Duodenal mucosa (tissue), 2 donors: ENCODE results near the gene TEX30.

Source experiments
- H3K27ac ChIP-seq: one replicate; pipeline ENCODE4 v1.7.0; 2013; ENCODE audit warnings: low read depth, low read length
- H3K27me3 ChIP-seq, 2 donors: one replicate each; pipeline ENCODE4 v1.7.0; 2013; ENCODE audit warnings: low read length in 2 of 2, control low read depth in 1 of 2; ENCODE audit not compliant: insufficient read depth in 2 of 2, control insufficient read depth in 1 of 2
- H3K36me3 ChIP-seq, 2 donors: one replicate each; pipeline ENCODE4 v1.7.0; 2013; ENCODE audit warnings: low read length in 2 of 2, control low read depth in 1 of 2; ENCODE audit not compliant: insufficient read depth in 2 of 2, control insufficient read depth in 1 of 2
- H3K4me1 ChIP-seq, 2 donors: one replicate each; pipeline ENCODE4 v1.7.0; 2013; ENCODE audit warnings: low read length in 2 of 2, control low read depth in 1 of 2; ENCODE audit not compliant: insufficient read depth in 2 of 2, control insufficient read depth in 1 of 2
- H3K4me3 ChIP-seq, 2 donors: one replicate each; pipeline ENCODE4 v1.7.0; 2013; ENCODE audit warnings: low read length in 2 of 2, low read depth in 1 of 2
- H3K9ac ChIP-seq, 2 donors: one replicate each; pipeline ENCODE4 v1.7.0; 2013; ENCODE audit warnings: low read length in 2 of 2, low read depth in 1 of 2
- H3K9me3 ChIP-seq, 2 donors: one replicate each; pipeline ENCODE4 v1.7.0; 2013; ENCODE audit warnings: low read length in 2 of 2, control low read depth in 1 of 2; ENCODE audit not compliant: control insufficient read depth in 1 of 2

TEX30 gene

DNA sequence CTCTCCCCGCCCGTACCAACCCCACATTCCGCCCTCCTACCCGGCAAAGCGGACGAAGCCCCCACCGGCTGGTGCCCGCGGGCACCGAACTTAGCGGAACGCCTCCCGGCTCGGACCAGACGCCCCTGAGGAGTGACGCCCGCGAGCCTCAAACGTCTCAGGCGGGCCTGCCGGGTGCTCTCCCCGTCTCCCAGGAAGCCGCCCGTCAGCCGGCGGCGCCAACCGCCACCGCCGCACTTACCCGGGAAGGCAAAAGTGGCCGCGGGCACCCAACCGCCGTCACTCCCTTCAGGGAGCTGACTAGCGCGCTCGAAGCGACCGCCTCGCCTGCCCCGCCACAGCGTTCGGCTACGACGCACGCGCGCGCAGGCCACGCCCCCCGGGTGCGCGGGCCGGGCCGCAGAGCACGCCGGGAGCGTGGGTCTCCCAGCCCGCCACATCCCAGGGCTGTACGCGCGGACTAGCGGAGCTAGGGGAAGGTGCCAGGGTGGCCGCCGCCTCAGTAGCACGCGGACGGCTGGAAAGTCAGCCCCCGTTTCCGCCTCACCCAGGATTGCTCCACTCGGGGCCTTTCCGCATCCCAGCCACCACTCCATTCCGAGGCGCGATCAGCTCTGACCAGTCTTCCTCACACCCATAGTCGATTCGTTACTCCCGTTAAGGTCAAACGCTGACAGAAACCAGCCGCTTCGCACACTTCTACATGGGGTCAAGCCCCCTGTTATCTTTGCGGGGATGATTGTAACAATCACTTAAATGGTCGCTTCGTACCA is at the start of gene TEX30:
TSS of gene TEX30 (minus strand) at position 346 of the 773 bp plus-strand sequence. CDS start 3,760 bp downstream, outside the sequence.
- Histone ChIP-seq H3K27me3 (no peaks in the 10 kb centered on the region), H3K4me1 (peaks cover 9 to 16% of the 10 kb centered on the region in 2 donors), H3K36me3 (no peaks in the 10 kb centered on the region), H3K9ac (peak within 1 kb of the TSS; percentile 73 to 74), H3K4me3 (peak within 1 kb of the TSS; percentile 82 to 91), H3K27ac (peak within 1 kb of the TSS; percentile 76), H3K9me3 (no peaks in the 10 kb centered on the region)

- no peak overlapping the region for H3K4me3 ChIP-seq
- no peaks in the 10 kb centered on the region for H3K27me3 ChIP-seq
- no peak overlapping the region for H3K9ac ChIP-seq
- H3K27ac ChIP-seq = no peak overlapping the region
- H3K9me3 ChIP-seq = no peaks in the 10 kb centered on the region
- H3K4me1 ChIP-seq = no peaks in the 10 kb centered on the region
- peaks cover 7 to 30% of the 10 kb centered on the region in 2 donors for H3K36me3 ChIP-seq
Observed at GRCh38 chr13:102817907-102818306, 44.3 kb upstream of the TEX30 start.

DNA sequence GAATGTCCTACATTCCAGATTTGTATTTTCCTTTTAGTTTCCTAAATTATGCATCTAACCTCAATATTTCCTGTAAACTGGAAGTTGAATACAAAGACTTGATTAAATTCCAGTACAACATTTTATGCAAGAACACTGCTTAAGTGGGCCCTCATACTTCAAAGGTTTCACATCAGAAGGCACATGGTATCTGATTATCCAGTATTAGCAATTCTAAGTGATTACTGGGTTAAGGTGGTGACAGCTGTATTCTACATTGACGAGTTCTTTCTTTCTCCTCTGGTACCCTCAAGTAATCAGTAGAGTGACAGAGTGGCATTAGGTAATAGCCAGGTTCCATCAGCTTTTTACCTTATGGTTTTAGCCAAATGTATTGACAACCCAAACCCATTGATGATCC is 43.7 kb upstream of the TEX30 start:
- no peak overlapping the region for H3K9ac ChIP-seq
- H3K4me1 ChIP-seq = no peaks in the 10 kb centered on the region
- H3K9me3 ChIP-seq = no peaks in the 10 kb centered on the region
- no peaks in the 10 kb centered on the region for H3K27me3 ChIP-seq
- peaks cover 7 to 26% of the 10 kb centered on the region in 2 donors for H3K36me3 ChIP-seq
- no peak overlapping the region for H3K4me3 ChIP-seq
- no peak overlapping the region for H3K27ac ChIP-seq

DNA sequence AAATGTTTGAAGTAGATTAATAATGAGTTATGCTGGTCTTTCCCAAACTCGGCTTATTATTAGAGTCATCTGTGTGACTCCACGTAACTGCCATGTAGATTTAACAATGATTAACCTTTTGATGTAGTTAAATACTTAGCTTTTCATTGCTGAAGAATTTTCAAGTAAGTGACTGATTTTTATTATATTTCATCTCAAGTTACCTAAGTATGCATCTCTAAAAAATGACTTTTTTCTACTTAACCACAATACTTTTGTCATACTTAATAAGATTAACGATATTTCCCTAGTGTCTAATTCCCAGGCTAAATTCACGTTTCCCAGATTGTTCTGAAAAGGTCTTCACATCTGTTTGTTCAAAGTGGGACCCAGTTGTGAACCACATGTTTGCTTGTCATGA is 43.1 kb upstream of the TEX30 start:
- Histone ChIP-seq H3K36me3 (peaks cover 1 to 21% of the 10 kb centered on the region in 2 donors), H3K4me3 (no peak overlapping the region), H3K9me3 (no peaks in the 10 kb centered on the region), H3K27me3 (no peaks in the 10 kb centered on the region), H3K4me1 (no peaks in the 10 kb centered on the region), H3K27ac (no peak overlapping the region), H3K9ac (no peak overlapping the region)

DNA sequence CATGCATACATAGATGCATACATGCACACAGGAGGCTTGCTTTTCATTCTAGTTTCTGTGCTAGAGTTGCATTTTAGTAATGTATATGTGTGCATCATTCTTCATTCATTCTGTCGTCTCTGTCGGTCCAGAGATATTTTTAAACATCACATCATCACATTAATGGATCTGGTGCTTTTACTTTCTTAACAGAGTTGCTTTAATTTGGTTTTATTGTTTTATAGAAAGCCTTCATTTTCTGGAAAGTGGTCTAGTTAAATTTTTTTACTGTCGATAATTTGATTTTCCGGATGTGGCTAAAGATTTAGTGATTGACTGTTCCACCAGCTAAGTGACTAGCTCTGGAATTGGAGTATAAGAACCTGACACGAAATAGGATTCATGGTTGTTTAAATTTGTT is 42.2 kb upstream of the TEX30 start:
- Histone ChIP-seq H3K4me3 (no peak overlapping the region), H3K9me3 (no peaks in the 10 kb centered on the region), H3K4me1 (no peaks in the 10 kb centered on the region), H3K27me3 (no peaks in the 10 kb centered on the region), H3K9ac (no peak overlapping the region), H3K36me3 (peaks cover 0 to 18% of the 10 kb centered on the region in 2 donors), H3K27ac (no peak overlapping the region)

- peaks cover 0 to 14% of the 10 kb centered on the region in 2 donors for H3K36me3 ChIP-seq
- H3K27me3 ChIP-seq = no peaks in the 10 kb centered on the region
- no peak overlapping the region for H3K27ac ChIP-seq
- no peak overlapping the region for H3K9ac ChIP-seq
- no peaks in the 10 kb centered on the region for H3K9me3 ChIP-seq
- no peak overlapping the region for H3K4me3 ChIP-seq
- H3K4me1 ChIP-seq = no peaks in the 10 kb centered on the region
Observed at GRCh38 chr13:102814793-102815192, 41.2 kb upstream of the TEX30 start.

GRCh38 chr13:102814025-102814607 is 40.5 kb upstream of the TEX30 start:
- no peaks in the 10 kb centered on the region for H3K27me3 ChIP-seq
- peaks cover 0 to 9% of the 10 kb centered on the region in 2 donors for H3K36me3 ChIP-seq
- no peak overlapping the region for H3K9ac ChIP-seq
- no peak overlapping the region for H3K4me3 ChIP-seq
- no peaks in the 10 kb centered on the region for H3K9me3 ChIP-seq
- H3K27ac ChIP-seq = no peak overlapping the region
- H3K4me1 ChIP-seq = no peaks in the 10 kb centered on the region

GRCh38 chr13:102812611-102813287 is 39.2 kb upstream of the TEX30 start:
- Histone ChIP-seq H3K4me1 (no peaks in the 10 kb centered on the region), H3K27ac (no peak overlapping the region), H3K4me3 (no peak overlapping the region), H3K9ac (no peak overlapping the region), H3K9me3 (no peaks in the 10 kb centered on the region), H3K27me3 (no peaks in the 10 kb centered on the region), H3K36me3 (peaks cover 0 to 7% of the 10 kb centered on the region in 2 donors)

DNA sequence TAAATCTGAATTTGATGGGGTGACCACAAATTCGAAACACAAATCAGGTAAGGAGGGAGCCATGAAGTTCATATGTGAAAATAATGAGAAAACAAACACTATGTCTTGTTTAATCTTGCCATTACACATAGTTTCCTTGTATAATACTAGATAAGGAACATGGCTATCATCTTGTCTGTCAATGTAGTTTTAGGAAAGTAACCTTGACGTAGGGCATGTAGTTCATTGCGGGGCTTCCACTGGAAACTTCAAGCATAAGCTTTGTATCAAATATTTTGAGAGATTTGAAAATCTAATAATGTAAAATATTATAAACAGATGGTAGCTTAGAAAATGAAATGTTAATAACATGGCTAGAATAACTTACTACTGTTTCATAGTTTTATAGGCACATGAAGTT is 34.1 kb upstream of the TEX30 start:
- peaks cover 0 to 2% of the 10 kb centered on the region in 2 donors for H3K36me3 ChIP-seq
- H3K27me3 ChIP-seq = no peaks in the 10 kb centered on the region
- H3K9me3 ChIP-seq = no peaks in the 10 kb centered on the region
- H3K4me1 ChIP-seq = no peaks in the 10 kb centered on the region
- no peak overlapping the region for H3K4me3 ChIP-seq
- H3K9ac ChIP-seq = no peak overlapping the region
- H3K27ac ChIP-seq = no peak overlapping the region

DNA sequence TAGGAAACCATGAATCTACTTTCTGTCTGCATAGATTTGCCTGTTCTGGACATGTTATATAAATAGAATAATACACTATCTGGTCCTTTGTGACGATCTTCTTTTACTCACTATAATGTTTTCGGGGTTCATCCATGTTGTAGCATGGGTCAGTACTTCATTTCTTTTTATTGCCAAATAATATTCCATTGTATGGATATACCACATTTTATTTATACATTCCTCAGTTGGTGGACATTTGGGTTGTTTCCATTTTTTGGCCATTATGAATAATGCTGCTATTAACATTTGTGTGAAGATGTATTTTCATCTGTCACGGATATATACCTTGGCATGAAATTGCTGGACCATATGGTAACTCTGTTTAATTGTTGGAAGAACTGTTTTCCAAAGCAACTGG is 32.1 kb upstream of the TEX30 start:
- H3K9me3 ChIP-seq = no peaks in the 10 kb centered on the region
- H3K4me1 ChIP-seq = peaks cover 0 to 4% of the 10 kb centered on the region in 2 donors
- H3K9ac ChIP-seq = no peak overlapping the region
- no peak overlapping the region for H3K4me3 ChIP-seq
- no peaks in the 10 kb centered on the region for H3K27me3 ChIP-seq
- H3K36me3 ChIP-seq = peaks cover 0 to under 1% of the 10 kb centered on the region in 2 donors
- no peak overlapping the region for H3K27ac ChIP-seq
